GM12872 (cell line): ENCODE measurements around the gene SIGLEC7.

Source experiments
- CTCF ChIP-seq: IDR thresholded peaks from 3 replicates; pipeline ENCODE4 v1.5.1; 2011; ENCODE audit warnings: low read depth, mild to moderate bottlenecking, low read length, moderate library complexity; ENCODE audit not compliant: insufficient read depth

SIGLEC7 gene

GRCh38 chr19:51163257-51163656, 21.2 kb downstream of the SIGLEC7 start:
- TF ChIP-seq CTCF, result no peak

- no peak for TF ChIP-seq CTCF
Observed at GRCh38 chr19:51164215-51164614, 22.1 kb downstream of the SIGLEC7 start.

GRCh38 chr19:51166846-51167490, 24.9 kb downstream of the SIGLEC7 start:
- TF ChIP-seq CTCF, result no peak

DNA sequence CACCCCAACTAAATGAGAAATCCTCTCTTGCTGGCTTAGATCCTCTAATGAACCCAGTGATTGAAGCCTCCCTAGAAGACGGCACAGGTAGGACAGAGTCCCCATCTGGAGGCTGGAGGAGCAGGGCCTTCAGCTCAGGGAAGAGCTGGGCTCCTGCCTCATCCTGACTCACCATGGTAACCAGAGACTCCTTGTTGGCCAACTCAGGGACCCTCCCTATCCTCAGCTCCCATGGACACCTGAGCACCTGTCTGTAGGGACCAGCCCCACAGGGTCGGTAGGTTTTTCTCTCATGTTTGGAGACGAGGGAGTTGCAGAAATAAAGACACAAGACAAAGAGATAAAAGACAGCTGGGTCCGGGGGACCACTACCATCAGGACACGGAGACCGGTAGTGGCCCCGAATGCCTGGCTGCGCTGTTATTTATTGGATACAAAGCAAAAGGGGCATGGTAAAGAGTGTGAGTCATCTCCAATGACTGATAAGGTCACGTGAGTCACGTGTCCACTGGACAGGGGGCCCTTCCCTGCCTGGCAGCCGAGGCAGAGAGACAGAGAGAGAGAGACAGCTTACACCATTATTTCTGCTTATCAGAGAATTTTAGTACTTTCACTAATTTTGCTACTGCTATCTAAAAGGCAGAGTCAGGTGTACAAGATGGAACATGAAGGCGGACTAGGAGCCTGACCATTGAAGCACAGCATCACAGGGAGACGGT, 26.6 kb downstream of the SIGLEC7 start:
- TF ChIP-seq CTCF, result no peak

- peak; percentile 79 for TF ChIP-seq CTCF
Observed at GRCh38 chr19:51169283-51169918, 27.3 kb downstream of the SIGLEC7 start.

GRCh38 chr19:51172223-51172622, 30.1 kb downstream of the SIGLEC7 start:
- TF ChIP-seq CTCF, result no peak

- no peak for TF ChIP-seq CTCF
Observed at GRCh38 chr19:51173681-51174080, 31.6 kb downstream of the SIGLEC7 start.
